Tibial nerve (tissue), 4 donors: ENCODE data around the gene TSPAN15. TPM values are rescaled to one million over a fixed set of nuclear protein-coding genes. Genes with fewer than 3 reads are reported as not detected.
"Not testable (repeated sequence)": the region's sequence is repeated elsewhere in the genome, so short reads cannot be mapped to it uniquely, and the experiment has no call there.

Experiments used
- DNase-seq, 2 donors: peaks; one replicate each; pipeline ENCODE4 v3.0.0-alpha.2; 2019; ENCODE audit warnings: low spot score in 2 of 2
- H3K27ac ChIP-seq, 4 donors: fragments of 200-600 bp; sonication (generic) in 3 of 4; one replicate each; pipeline ENCODE4 v1.5.1; 2017 to 2019; ENCODE audit warnings: mild to moderate bottlenecking in 1 of 4
- H3K27me3 ChIP-seq, 2 donors: fragments of 200-600 bp; sonication (generic) in 1 of 2; one replicate each; pipeline versions ENCODE4 v1.5.1 to v1.6.0; 2017 to 2019
- H3K36me3 ChIP-seq, 3 donors: fragments of 200-600 bp; sonication (generic); one replicate each; pipeline ENCODE4 v1.5.1; 2018 to 2019
- H3K4me1 ChIP-seq, 4 donors: fragments of 200-600 bp; sonication (generic) in 3 of 4; one replicate each; pipeline ENCODE4 v1.5.1; 2017 to 2019
- H3K4me3 ChIP-seq, 4 donors: fragments of 200-600 bp; sonication (generic) in 3 of 4; one replicate each; pipeline ENCODE4 v1.5.1; 2017 to 2019; ENCODE audit warnings: mild to moderate bottlenecking in 1 of 4, moderate library complexity in 1 of 4
- H3K9me3 ChIP-seq, 4 donors: fragments of 200-600 bp; sonication (generic) in 3 of 4; one replicate each; pipeline ENCODE4 v1.5.1; 2017 to 2019
- EP300 ChIP-seq, 2 donors: sonication (generic); formaldehyde crosslinking; IDR thresholded peaks; one replicate each; pipeline ENCODE4 v1.6.1; 2017; ENCODE audit warnings: antibody characterized with exemption in 2 of 2, mild to moderate bottlenecking in 1 of 2
- POLR2A ChIP-seq, 2 donors: fragments of 450-650 bp; IDR thresholded peaks; one replicate each; pipeline ENCODE4 v1.6.1; 2017; ENCODE audit warnings: antibody characterized with exemption in 2 of 2, mild to moderate bottlenecking in 2 of 2, moderate library complexity in 2 of 2
- WGBS, 2 donors: methylation state at CpG; one replicate each; pipeline ENCODE4 v1.1.5; 2018; 5-methylcytosine and 5-hydroxymethylcytosine counted together
- total RNA-seq, 4 donors: library from RNA; depleted of rRNA; stranded (reverse); fragments of >200 nt; gene quantifications; one replicate each; pipeline ENCODE4 v1.1.0, GENCODE V29; 2016
- TF ChIP-seq, protein P1 (sequence below), 5 experiments: fragments of 200-600 bp in 3 of 5; fragments of 450-650 bp in 2 of 5; sonication (generic) in 3 of 5; IDR thresholded peaks; one replicate each; pipeline ENCODE4 v1.5.1; 2016 to 2019; ENCODE audit warnings: antibody characterized with exemption in 5 of 5, mild to moderate bottlenecking in 3 of 5, moderate library complexity in 2 of 5

The TSPAN15 gene
- total RNA-seq, 4 donors from 2014 or later, result 46.9 to 117 (median 92.7) TPM

DNA sequence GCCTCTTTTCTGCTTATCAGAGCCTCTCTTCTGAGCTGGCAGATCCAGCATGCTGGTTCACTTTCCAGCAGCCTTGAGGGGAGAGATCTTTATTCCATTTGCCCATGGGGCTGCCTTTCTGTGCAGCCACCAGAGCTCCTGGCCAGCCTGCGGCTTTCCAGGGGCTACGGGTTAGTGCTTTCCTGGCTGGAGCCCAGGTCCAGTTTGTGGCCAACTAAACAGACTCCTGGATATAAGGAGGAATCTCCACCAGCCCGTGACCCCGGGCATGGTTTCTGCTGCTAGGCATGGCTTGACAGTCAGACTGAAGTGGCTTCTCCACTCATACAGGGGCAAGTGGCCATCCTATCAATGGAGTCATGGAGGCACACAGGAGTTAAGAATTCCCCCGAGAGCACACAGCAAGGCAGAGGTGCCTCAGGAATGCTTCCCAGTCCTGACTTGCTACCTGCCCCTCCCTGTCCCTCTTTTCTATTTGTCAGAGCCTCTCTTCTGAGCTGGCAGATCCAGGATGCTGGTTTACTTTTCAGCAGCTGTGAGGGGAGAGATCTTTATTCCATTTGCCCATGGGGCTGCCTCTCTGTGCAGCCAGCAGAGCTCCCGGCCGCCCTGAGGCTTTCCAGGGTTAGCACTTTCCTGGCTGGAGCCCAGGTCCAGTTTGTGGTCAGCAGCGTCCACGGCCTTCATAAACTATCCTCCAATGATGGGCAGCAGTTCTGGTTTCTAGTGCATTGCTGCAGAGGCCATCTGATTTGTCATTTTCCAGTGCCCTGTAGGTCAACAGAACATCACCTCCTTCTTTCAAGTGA is 35.9 kb downstream of the TSPAN15 start:
- H3K27ac ChIP-seq, result peak overlapping the region in 3 of 4 donors; percentile 27 to 89 (median 72)
- H3K4me1 ChIP-seq, result peaks cover 0 to 67% (median 27%) of the 10 kb centered on the region in 4 donors

GRCh38 chr10:69488149-69488844 is 37.0 kb downstream of the TSPAN15 start:
- not testable (repeated sequence) for H3K4me3 ChIP-seq, DNase-seq, H3K27me3 ChIP-seq
- WGBS, 2 donors, result 94 to 97% methylated on average over 4 of the region's 4 CpGs
- Histone ChIP-seq H3K27ac (peak overlapping the region in 2 of 4 donors; percentile 72 to 89), H3K36me3 (peaks cover 0 to 13% (median 0%) of the 10 kb centered on the region in 3 donors), H3K9me3 (peaks cover 0 to 19% (median 0%) of the 10 kb centered on the region in 4 donors), H3K4me1 (peaks cover 0 to 67% (median 31%) of the 10 kb centered on the region in 4 donors)

More for the DNA sequence above, 35.9 kb downstream of the TSPAN15 start:
- Histone ChIP-seq H3K9me3 (peaks cover 0 to 19% (median 0%) of the 10 kb centered on the region in 4 donors), H3K4me3 (no peak overlapping the region), H3K36me3 (peaks cover 0 to 13% (median 0%) of the 10 kb centered on the region in 3 donors), H3K27me3 (no peaks in the 10 kb centered on the region)
- no peak for DNase-seq
- 28 to 41% methylated on average over 7 to 9 of the region's 9 CpGs for WGBS, 2 donors
- TF ChIP-seq, protein P1, sequence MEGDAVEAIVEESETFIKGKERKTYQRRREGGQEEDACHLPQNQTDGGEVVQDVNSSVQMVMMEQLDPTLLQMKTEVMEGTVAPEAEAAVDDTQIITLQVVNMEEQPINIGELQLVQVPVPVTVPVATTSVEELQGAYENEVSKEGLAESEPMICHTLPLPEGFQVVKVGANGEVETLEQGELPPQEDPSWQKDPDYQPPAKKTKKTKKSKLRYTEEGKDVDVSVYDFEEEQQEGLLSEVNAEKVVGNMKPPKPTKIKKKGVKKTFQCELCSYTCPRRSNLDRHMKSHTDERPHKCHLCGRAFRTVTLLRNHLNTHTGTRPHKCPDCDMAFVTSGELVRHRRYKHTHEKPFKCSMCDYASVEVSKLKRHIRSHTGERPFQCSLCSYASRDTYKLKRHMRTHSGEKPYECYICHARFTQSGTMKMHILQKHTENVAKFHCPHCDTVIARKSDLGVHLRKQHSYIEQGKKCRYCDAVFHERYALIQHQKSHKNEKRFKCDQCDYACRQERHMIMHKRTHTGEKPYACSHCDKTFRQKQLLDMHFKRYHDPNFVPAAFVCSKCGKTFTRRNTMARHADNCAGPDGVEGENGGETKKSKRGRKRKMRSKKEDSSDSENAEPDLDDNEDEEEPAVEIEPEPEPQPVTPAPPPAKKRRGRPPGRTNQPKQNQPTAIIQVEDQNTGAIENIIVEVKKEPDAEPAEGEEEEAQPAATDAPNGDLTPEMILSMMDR (IDR thresholded peaks at IDR 0.05), result no peak
- TF ChIP-seq POLR2A (IDR thresholded peaks at IDR 0.05), result no peak
- TF ChIP-seq EP300 (IDR thresholded peaks at IDR 0.05), result no peak

GRCh38 chr10:69488856-69489255 is 37.6 kb downstream of the TSPAN15 start:
- not testable (repeated sequence) for H3K27me3 ChIP-seq, DNase-seq, H3K4me3 ChIP-seq
- Histone ChIP-seq H3K36me3 (peaks cover 0 to 13% (median 0%) of the 10 kb centered on the region in 3 donors), H3K27ac (peak overlapping the region in 1 of 4 donors; percentile 23), H3K4me1 (peaks cover 0 to 65% (median 31%) of the 10 kb centered on the region in 4 donors), H3K9me3 (peaks cover 0 to 19% (median 0%) of the 10 kb centered on the region in 4 donors)
- WGBS, 2 donors, result 88 to 94% methylated on average over 6 of the region's 6 CpGs

DNA sequence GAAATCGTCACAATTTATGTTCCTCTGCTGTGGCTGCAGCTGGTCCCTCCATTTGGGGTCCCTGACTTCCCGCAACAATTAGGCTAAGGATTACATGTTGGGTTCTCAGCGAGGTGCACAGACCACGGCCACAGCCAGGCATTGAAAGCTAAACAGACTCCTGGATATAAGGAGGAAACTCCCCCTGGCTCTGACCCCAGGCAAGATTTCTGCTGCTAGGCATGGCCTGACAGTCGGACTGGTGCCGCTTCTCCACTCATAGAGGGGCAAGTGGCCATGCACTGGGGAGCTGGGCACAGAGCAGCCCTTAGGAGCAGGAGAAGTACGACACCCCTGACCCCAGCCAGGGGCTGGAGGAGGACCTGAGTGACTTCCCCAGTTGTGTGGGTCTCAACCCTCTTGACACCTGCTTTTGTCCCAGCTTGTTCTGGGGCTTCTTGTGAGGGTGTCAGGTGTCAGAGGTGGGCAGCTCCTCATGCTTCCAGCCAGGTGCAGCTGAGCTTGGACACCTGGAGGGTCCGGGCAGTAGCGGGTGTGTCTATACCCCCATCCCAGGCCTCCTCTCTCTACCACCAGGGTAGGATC is 38.3 kb downstream of the TSPAN15 start:
- TF ChIP-seq EP300 (IDR thresholded peaks at IDR 0.05) (no peak), POLR2A (IDR thresholded peaks at IDR 0.05) (no peak)
- TF ChIP-seq, protein P1 (IDR thresholded peaks at IDR 0.05), result no peak
- H3K36me3 ChIP-seq, result peaks cover 0 to 13% (median 0%) of the 10 kb centered on the region in 3 donors
- DNase-seq, result no peak
- 95 to 97% methylated on average over 9 of the region's 9 CpGs for WGBS, 2 donors
- no peak overlapping the region for H3K4me3 ChIP-seq
- peak overlapping the region in 3 of 4 donors; percentile 53 to 93 (median 79) for H3K27ac ChIP-seq
- H3K27me3 ChIP-seq, result no peaks in the 10 kb centered on the region
- H3K4me1 ChIP-seq, result peaks cover 0 to 65% (median 32%) of the 10 kb centered on the region in 4 donors
- H3K9me3 ChIP-seq, result peaks cover 0 to 19% (median 0%) of the 10 kb centered on the region in 4 donors

- DNase-seq, result no peak
- Histone ChIP-seq H3K4me1 (peaks cover 0 to 64% (median 42%) of the 10 kb centered on the region in 4 donors), H3K9me3 (peaks cover 0 to 19% (median 0%) of the 10 kb centered on the region in 4 donors), H3K36me3 (peaks cover 0 to 13% (median 0%) of the 10 kb centered on the region in 3 donors), H3K4me3 (no peak overlapping the region), H3K27ac (peak overlapping the region; percentile 74 to 93 (median 83)), H3K27me3 (no peaks in the 10 kb centered on the region)
- WGBS, 2 donors, result 77 to 82% methylated on average over 10 of the region's 10 CpGs
- TF ChIP-seq EP300 (IDR thresholded peaks at IDR 0.05) (no peak), POLR2A (IDR thresholded peaks at IDR 0.05) (no peak)
- TF ChIP-seq, protein P1 (IDR thresholded peaks at IDR 0.05), result no peak
Measured at GRCh38 chr10:69490876-69491275, 39.6 kb downstream of the TSPAN15 start.
